Esophagus muscularis mucosa (tissue), 4 donors: ENCODE measurements around the gene ELL2. TPM values are rescaled to one million over a fixed set of nuclear protein-coding genes. Genes with fewer than 3 reads are reported as not detected.

Source experiments
- DNase-seq: peaks from one replicate; pipeline ENCODE4 v3.0.0-alpha.2; 2017; ENCODE audit errors: extremely low spot score
- H3K27ac ChIP-seq, 4 donors: fragments of 200-600 bp; sonication (generic); replicated peaks in 1 of 4; 1 replicate in 3 of 4; 2 replicates in 1 of 4; pipeline ENCODE4 v1.5.1; 2016 to 2019; ENCODE audit warnings: mild to moderate bottlenecking in 1 of 4
- H3K27me3 ChIP-seq, 4 donors: fragments of 200-600 bp; sonication (generic); one replicate each; pipeline versions ENCODE4 v1.5.1 to v1.6.0; 2016 to 2019
- H3K36me3 ChIP-seq, 4 donors: fragments of 200-600 bp; sonication (generic); one replicate each; pipeline ENCODE4 v1.5.1; 2016 to 2019
- H3K4me1 ChIP-seq, 4 donors: fragments of 200-600 bp; sonication (generic); one replicate each; pipeline ENCODE4 v1.5.1; 2016 to 2019
- H3K4me3 ChIP-seq, 4 donors: fragments of 200-600 bp; sonication (generic); 1 replicate in 2 of 4; 2 replicates in 2 of 4; pipeline ENCODE4 v1.5.1; 2016 to 2019; ENCODE audit warnings: mild to moderate bottlenecking in 4 of 4, moderate library complexity in 1 of 4
- H3K9me3 ChIP-seq, 4 donors: fragments of 200-600 bp; sonication (generic); 1 replicate in 3 of 4; 2 replicates in 1 of 4; pipeline ENCODE4 v1.5.1; 2016 to 2019
- CTCF ChIP-seq, 3 experiments: fragments of 200-600 bp in 2 of 3; fragments of 450-650 bp in 1 of 3; sonication (generic) in 2 of 3; IDR thresholded peaks; one replicate each; pipeline ENCODE4 v1.5.1; 2017 to 2019; ENCODE audit warnings: antibody characterized with exemption in 3 of 3, mild to moderate bottlenecking in 2 of 3, moderate library complexity in 1 of 3
- EP300 ChIP-seq: sonication (generic); formaldehyde crosslinking; IDR thresholded peaks from one replicate; pipeline ENCODE4 v1.6.1; 2017; ENCODE audit warnings: antibody characterized with exemption
- POLR2A ChIP-seq: fragments of 450-650 bp; IDR thresholded peaks from one replicate; pipeline ENCODE4 v1.6.1; 2017; ENCODE audit warnings: antibody characterized with exemption, moderate library complexity, mild to moderate bottlenecking, low read depth
- POLR2AphosphoS5 ChIP-seq, 2 donors: sonication (generic); formaldehyde crosslinking; IDR thresholded peaks; one replicate each; pipeline ENCODE4 v1.6.1; 2017; ENCODE audit warnings: antibody characterized with exemption in 2 of 2
- WGBS: methylation state at CpG from one replicate; pipeline ENCODE4 v1.1.5; 2018; 5-methylcytosine and 5-hydroxymethylcytosine counted together
- intact Hi-C: fragments of 100-400 bp; cut with DNase I; formaldehyde crosslinking; loops from one replicate; pipeline ENCODE4 v1.15.1; 2023
- total RNA-seq, 4 donors: library from RNA; depleted of rRNA; stranded (reverse); fragments of >200 nt; gene quantifications; one replicate each; pipeline versions ENCODE4 v1.1.0 to v1.2.1, GENCODE V29; 2016

The ELL2 gene
- total RNA-seq, 4 donors from 2014 or later = 38.8 to 51.5 (median 42.7) TPM

DNA sequence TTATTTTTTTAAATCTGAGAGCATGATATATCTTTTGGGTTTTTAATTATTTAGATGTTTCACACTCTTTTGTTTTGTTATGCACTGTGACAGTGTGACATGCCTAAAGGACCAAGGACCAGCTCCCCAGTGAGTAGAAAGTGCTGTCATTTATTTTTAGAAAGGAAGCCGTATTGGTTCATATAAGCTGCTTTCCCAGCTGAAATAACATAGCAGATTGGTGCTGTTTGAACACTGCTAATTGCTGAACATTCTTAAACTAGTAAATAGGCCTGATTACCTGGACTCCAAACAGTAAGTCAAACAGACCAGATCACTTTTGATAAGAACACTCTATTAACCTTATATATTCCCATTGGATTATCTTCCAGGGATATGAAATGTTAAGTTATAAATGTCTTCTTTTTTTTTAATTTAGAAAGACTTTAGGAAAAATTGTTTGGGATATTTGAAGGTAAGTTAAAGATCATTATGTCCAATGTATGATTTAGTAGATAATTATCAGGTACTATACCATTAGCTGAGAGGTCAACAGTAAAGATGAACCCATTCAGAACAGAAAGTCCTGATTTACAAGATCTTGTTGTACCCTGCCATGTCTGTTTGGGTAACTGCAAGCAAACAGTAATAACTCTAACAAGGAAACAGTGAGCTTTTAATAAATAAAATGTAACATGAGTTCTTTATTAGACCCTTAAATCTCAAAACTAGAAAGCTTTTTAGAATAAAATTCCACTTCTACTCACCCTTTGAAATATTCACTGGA lies 27.8 kb upstream of the ELL2 start:
- Histone ChIP-seq H3K9me3 (no peaks in the 10 kb centered on the region), H3K27ac (no peak overlapping the region), H3K36me3 (no peaks in the 10 kb centered on the region), H3K27me3 (no peaks in the 10 kb centered on the region), H3K4me3 (no peak overlapping the region), H3K4me1 (peaks cover 8 to 40% (median 33%) of the 10 kb centered on the region in 4 donors)
- WGBS = 50% methylated on average over 1 of the region's 1 CpG
- TF ChIP-seq EP300 = no peak
- TF ChIP-seq POLR2AphosphoS5 (IDR thresholded peaks at IDR 0.05) = no peak
- TF ChIP-seq POLR2A = no peak
- no peak for TF ChIP-seq CTCF (IDR thresholded peaks at IDR 0.05)
- intact Hi-C loops = no loop called here
- no peak for DNase-seq

GRCh38 chr5:95988877-95989276 lies 27.2 kb upstream of the ELL2 start:
- DNase-seq = no peak
- TF ChIP-seq POLR2A (no peak), EP300 (no peak), CTCF (IDR thresholded peaks at IDR 0.05) (no peak), POLR2AphosphoS5 (IDR thresholded peaks at IDR 0.05) (no peak)
- Histone ChIP-seq H3K4me1 (peaks cover 8 to 46% (median 39%) of the 10 kb centered on the region in 4 donors), H3K4me3 (no peak overlapping the region), H3K9me3 (no peaks in the 10 kb centered on the region), H3K36me3 (no peaks in the 10 kb centered on the region), H3K27ac (no peak overlapping the region), H3K27me3 (no peaks in the 10 kb centered on the region)
- intact Hi-C loops = no loop called here
- WGBS = 64% methylated on average over 3 of the region's 3 CpGs

GRCh38 chr5:95988094-95988493 lies 26.4 kb upstream of the ELL2 start:
- no peaks in the 10 kb centered on the region for H3K9me3 ChIP-seq
- 97% methylated on average over 4 of the region's 4 CpGs for WGBS
- H3K36me3 ChIP-seq = no peaks in the 10 kb centered on the region
- H3K27ac ChIP-seq = no peak overlapping the region
- intact Hi-C loops = no loop called here
- no peaks in the 10 kb centered on the region for H3K27me3 ChIP-seq
- no peak overlapping the region for H3K4me3 ChIP-seq
- no peak for TF ChIP-seq POLR2A
- no peak for TF ChIP-seq EP300
- no peak for TF ChIP-seq POLR2AphosphoS5 (IDR thresholded peaks at IDR 0.05)
- no peak for TF ChIP-seq CTCF (IDR thresholded peaks at IDR 0.05)
- no peak for DNase-seq
- H3K4me1 ChIP-seq = peaks cover 8 to 46% (median 40%) of the 10 kb centered on the region in 4 donors

DNA sequence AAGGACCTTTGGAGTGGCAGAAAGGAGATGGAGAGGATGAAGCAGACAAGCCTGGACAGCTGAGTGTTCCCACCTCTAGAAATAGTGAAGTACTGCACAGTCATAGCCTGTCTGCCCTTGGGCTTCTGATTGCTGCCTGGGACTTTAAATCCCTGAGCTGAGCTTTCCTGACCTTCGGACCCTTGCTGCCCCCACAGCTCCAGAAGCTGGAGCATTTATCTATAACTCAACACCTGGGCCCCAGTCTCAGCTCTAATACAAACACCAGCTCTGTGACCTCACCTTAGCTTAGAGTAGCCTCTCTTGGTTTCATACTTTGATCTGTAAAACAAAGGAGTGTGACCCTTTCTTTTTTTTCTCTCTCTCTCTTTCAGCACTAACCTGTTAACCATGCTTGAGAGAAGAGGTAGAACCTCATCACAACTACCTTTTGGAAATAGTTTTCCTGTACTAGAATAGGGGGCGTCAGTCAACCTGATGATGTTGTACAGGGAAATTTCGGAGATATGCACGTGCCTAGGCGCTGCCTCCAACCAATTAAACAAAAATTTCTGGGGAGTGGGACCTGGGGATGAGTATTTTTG lies 25.4 kb upstream of the ELL2 start:
- intact Hi-C loops = no loop called here
- Histone ChIP-seq H3K27ac (peak overlapping the region; percentile 61 to 72 (median 68)), H3K4me3 (no peak overlapping the region), H3K36me3 (no peaks in the 10 kb centered on the region), H3K9me3 (no peaks in the 10 kb centered on the region), H3K27me3 (no peaks in the 10 kb centered on the region), H3K4me1 (peaks cover 8 to 46% (median 40%) of the 10 kb centered on the region in 4 donors)
- TF ChIP-seq EP300 = no peak
- TF ChIP-seq POLR2AphosphoS5 (IDR thresholded peaks at IDR 0.05) = no peak
- no peak for TF ChIP-seq POLR2A
- TF ChIP-seq CTCF (IDR thresholded peaks at IDR 0.05) = no peak
- 95% methylated on average over 5 of the region's 5 CpGs for WGBS
- DNase-seq = no peak
